ENCODE results near the gene LEAP2. TPM values are rescaled to one million over a fixed set of nuclear protein-coding genes. Genes with fewer than 3 reads are reported as not detected.
A peak's percentile ranks its signal among the peaks of the same experiment; 100 is the strongest.

Gene LEAP2
- total RNA-seq, 2 experiments from 2014 or later = 0.30 to 0.31 TPM

- intact Hi-C loops (cut with DNase I, micrococcal nuclease) = no loop called here
- ChIA-PET CTCF (interaction anchor here (1.5 kb wide), 1 partner anchor 10 kb away, joined by 4 read pairs; no protein-coding TSS in a partner anchor), POLR2A (no interaction called here)
- Mint-ChIP-seq H3K27me3 (peaks cover 74% of the 10 kb centered on the region), H3K36me3 (ENCODE audit: low read depth) (no peaks in the 10 kb centered on the region), H3K9me3 (no peaks in the 10 kb centered on the region), H3K4me3 (peak overlapping the region; percentile 34), H3K27ac (no peak overlapping the region), H3K4me1 (ENCODE audit: low read depth) (peaks cover 11% of the 10 kb centered on the region)
- Histone ChIP-seq H3K9me3 (ENCODE audit: control insufficient read depth in 1 of 2, insufficient read depth in 1 of 2, low read length in 2 of 2) (peaks cover 0 to 14% of the 10 kb centered on the region in 2 experiments), H3K36me3 (ENCODE audit: insufficient read depth, low read length) (no peaks in the 10 kb centered on the region), H3K27ac (ENCODE audit: low read depth in 1 of 2, low read length in 2 of 2) (no peak overlapping the region), H3K27me3 (ENCODE audit: control insufficient read depth in 1 of 2, insufficient read depth in 2 of 2, low read length in 2 of 2) (peaks cover 48 to 66% of the 10 kb centered on the region in 2 experiments), H3K4me1 (ENCODE audit: insufficient read depth, low read length) (peaks cover 26% of the 10 kb centered on the region), H3K4me3 (ENCODE audit: low read length) (no peak overlapping the region)
- no peak for TF ChIP-seq CTCF (IDR thresholded peaks at IDR 0.05)
- DNase-seq (peak in 2 of 14 experiments; percentile 42 to 55), ATAC-seq (ENCODE audit: poor library complexity) (no peak)
These were observed 47.6 kb upstream of the LEAP2 start for GRCh38 chr5:132825834-132826391.

GRCh38 chr5:132826424-132827082 lies 46.9 kb upstream of the LEAP2 start:
- Histone ChIP-seq H3K27ac (ENCODE audit: low read depth in 1 of 2, low read length in 2 of 2) (no peak overlapping the region), H3K4me3 (ENCODE audit: low read length) (no peak overlapping the region), H3K27me3 (ENCODE audit: control insufficient read depth in 1 of 2, insufficient read depth in 2 of 2, low read length in 2 of 2) (peaks cover 52 to 72% of the 10 kb centered on the region in 2 experiments), H3K36me3 (ENCODE audit: insufficient read depth, low read length) (no peaks in the 10 kb centered on the region), H3K4me1 (ENCODE audit: insufficient read depth, low read length) (peaks cover 28% of the 10 kb centered on the region), H3K9me3 (ENCODE audit: control insufficient read depth in 1 of 2, insufficient read depth in 1 of 2, low read length in 2 of 2) (peaks cover 0 to 14% of the 10 kb centered on the region in 2 experiments)
- Mint-ChIP-seq H3K27ac (no peak overlapping the region), H3K27me3 (peaks cover 77% of the 10 kb centered on the region), H3K4me3 (peak overlapping the region; percentile 34), H3K4me1 (ENCODE audit: low read depth) (peaks cover 17% of the 10 kb centered on the region), H3K9me3 (no peaks in the 10 kb centered on the region), H3K36me3 (ENCODE audit: low read depth) (no peaks in the 10 kb centered on the region)
- intact Hi-C loops (cut with DNase I, micrococcal nuclease) = no loop called here
- DNase-seq (no peak), ATAC-seq (ENCODE audit: poor library complexity) (no peak)
- ChIA-PET POLR2A (no interaction called here), CTCF (interaction anchor here (1.5 kb wide), 1 partner anchor 11 kb away, joined by 4 read pairs; no protein-coding TSS in a partner anchor)
- no peak for TF ChIP-seq CTCF (IDR thresholded peaks at IDR 0.05)

- Histone ChIP-seq H3K27me3 (ENCODE audit: control insufficient read depth in 1 of 2, insufficient read depth in 2 of 2, low read length in 2 of 2) (peaks cover 50 to 68% of the 10 kb centered on the region in 2 experiments), H3K9me3 (ENCODE audit: control insufficient read depth in 1 of 2, insufficient read depth in 1 of 2, low read length in 2 of 2) (peaks cover 0 to 14% of the 10 kb centered on the region in 2 experiments), H3K4me1 (ENCODE audit: insufficient read depth, low read length) (peaks cover 23% of the 10 kb centered on the region), H3K27ac (ENCODE audit: low read depth in 1 of 2, low read length in 2 of 2) (no peak overlapping the region), H3K4me3 (ENCODE audit: low read length) (no peak overlapping the region), H3K36me3 (ENCODE audit: insufficient read depth, low read length) (no peaks in the 10 kb centered on the region)
- Mint-ChIP-seq H3K9me3 (no peaks in the 10 kb centered on the region), H3K27ac (no peak overlapping the region), H3K4me3 (peak overlapping the region; percentile 11), H3K36me3 (ENCODE audit: low read depth) (no peaks in the 10 kb centered on the region), H3K4me1 (ENCODE audit: low read depth) (peaks cover 17% of the 10 kb centered on the region), H3K27me3 (peaks cover 77% of the 10 kb centered on the region)
- POLR2A ChIA-PET = no interaction called here
- CTCF ChIA-PET = interaction anchor here (0.7 to 1.7 kb wide), 4 partner anchors 8 to 328 kb away, joined by 3 to 10 read pairs (median 3); no protein-coding TSS in a partner anchor
- no peak for TF ChIP-seq CTCF (IDR thresholded peaks at IDR 0.05)
- ATAC-seq (ENCODE audit: poor library complexity) (no peak), DNase-seq (no peak)
- intact Hi-C loops (cut with DNase I, micrococcal nuclease) = no loop called here
These were observed 45.4 kb upstream of the LEAP2 start for GRCh38 chr5:132827943-132828673.
